Skeletal muscle cell (primary cell): ENCODE measurements around the gene BCL2L11.
A peak's percentile ranks its signal among the peaks of the same experiment; 100 is the strongest.

ENCODE experiments used
- DNase-seq: peaks from one replicate; pipeline ENCODE4 v3.0.0-alpha.2; 2010; ENCODE audit warnings: low read depth
- H3K4me3 ChIP-seq: 2 replicates; pipeline ENCODE4 v1.5.1; 2011; ENCODE audit warnings: low read depth, mild to moderate bottlenecking, control low read depth, low read length, moderate library complexity

BCL2L11 gene

GRCh38 chr2:111164078-111164477, 43.4 kb downstream of the BCL2L11 start:
- no peak for DNase-seq
- H3K4me3 ChIP-seq, result no peak overlapping the region

- DNase-seq, result no peak
- H3K4me3 ChIP-seq, result no peak overlapping the region
These were observed 44.4 kb downstream of the BCL2L11 start for GRCh38 chr2:111165084-111165483.

GRCh38 chr2:111166115-111166514, 45.4 kb downstream of the BCL2L11 start:
- H3K4me3 ChIP-seq, result no peak overlapping the region
- DNase-seq, result no peak

- H3K4me3 ChIP-seq, result no peak overlapping the region
- DNase-seq, result no peak
These were observed 46.6 kb downstream of the BCL2L11 start for GRCh38 chr2:111167076-111167862.

- no peak overlapping the region for H3K4me3 ChIP-seq
- no peak for DNase-seq
These were observed 47.1 kb downstream of the BCL2L11 start for GRCh38 chr2:111167863-111168162.

- peak; percentile 53 for DNase-seq
- H3K4me3 ChIP-seq, result no peak overlapping the region
These were observed 48.0 kb downstream of the BCL2L11 start for GRCh38 chr2:111168528-111169239.

- DNase-seq, result no peak
- no peak overlapping the region for H3K4me3 ChIP-seq
These were observed 48.6 kb downstream of the BCL2L11 start for GRCh38 chr2:111169268-111169667.

- DNase-seq, result no peak
- H3K4me3 ChIP-seq, result no peak overlapping the region
These were observed 49.2 kb downstream of the BCL2L11 start for GRCh38 chr2:111169924-111170323.

- no peak overlapping the region for H3K4me3 ChIP-seq
- DNase-seq, result no peak
These were observed 50.7 kb downstream of the BCL2L11 start for GRCh38 chr2:111171337-111171930.

GRCh38 chr2:111172666-111173065, 52.0 kb downstream of the BCL2L11 start:
- DNase-seq, result no peak
- H3K4me3 ChIP-seq, result no peak overlapping the region

- H3K4me3 ChIP-seq, result no peak overlapping the region
- no peak for DNase-seq
These were observed 52.6 kb downstream of the BCL2L11 start for GRCh38 chr2:111173338-111173737.

GRCh38 chr2:111173856-111174255, 53.1 kb downstream of the BCL2L11 start:
- no peak for DNase-seq
- H3K4me3 ChIP-seq, result no peak overlapping the region

GRCh38 chr2:111175615-111176014, 54.9 kb downstream of the BCL2L11 start:
- DNase-seq, result no peak

GRCh38 chr2:111176388-111176787, 55.7 kb downstream of the BCL2L11 start:
- H3K4me3 ChIP-seq, result no peak overlapping the region
- no peak for DNase-seq

More at GRCh38 chr2:111175615-111176014, 54.9 kb downstream of the BCL2L11 start:
- no peak overlapping the region for H3K4me3 ChIP-seq

GRCh38 chr2:111176867-111177266, 56.2 kb downstream of the BCL2L11 start:
- DNase-seq, result no peak
- H3K4me3 ChIP-seq, result no peak overlapping the region

GRCh38 chr2:111178296-111178695, 57.6 kb downstream of the BCL2L11 start:
- DNase-seq, result no peak
- no peak overlapping the region for H3K4me3 ChIP-seq

- H3K4me3 ChIP-seq, result no peak overlapping the region
- DNase-seq, result no peak
These were observed 58.2 kb downstream of the BCL2L11 start for GRCh38 chr2:111178730-111179405.

- H3K4me3 ChIP-seq, result no peak overlapping the region
- no peak for DNase-seq
These were observed 61.4 kb downstream of the BCL2L11 start for GRCh38 chr2:111182121-111182520.

GRCh38 chr2:111182740-111183139, 62.0 kb downstream of the BCL2L11 start:
- H3K4me3 ChIP-seq, result no peak overlapping the region
- no peak for DNase-seq

- H3K4me3 ChIP-seq, result no peak overlapping the region
- DNase-seq, result no peak
These were observed 64.1 kb downstream of the BCL2L11 start for GRCh38 chr2:111184725-111185310.
